GM12891 (cell line): ENCODE results near the gene SOBP.

Experiments
- DNase-seq: peaks from one replicate; pipeline ENCODE4 v3.0.0; 2011; ENCODE audit warnings: low spot score; ENCODE audit not compliant: insufficient read length
- FAIRE-seq: peaks from 2 replicates; lab custom pipeline; 2011; peaks lifted over from hg19 to GRCh38; lab: Jason Lieb, UNC
- PAX5 ChIP-seq: IDR thresholded peaks from 2 replicates; pipeline ENCODE4 v1.6.1; 2011; ENCODE audit warnings: low read length, moderate library complexity, mild to moderate bottlenecking; ENCODE audit not compliant: insufficient read depth, severe bottlenecking
- POLR2A ChIP-seq: IDR thresholded peaks from 2 replicates; pipeline ENCODE4 v1.6.1; 2011; ENCODE audit warnings: low read depth, low read length, control low read depth
- POLR2AphosphoS5 ChIP-seq: IDR thresholded peaks from 2 replicates; pipeline ENCODE4 v1.6.1; 2011; ENCODE audit warnings: low read depth, low read length, control low read depth
- POU2F2 ChIP-seq: IDR thresholded peaks from 2 replicates; pipeline ENCODE4 v1.6.1; 2011; ENCODE audit warnings: low read depth, mild to moderate bottlenecking, control low read depth, low read length, moderate library complexity
- SPI1 ChIP-seq: IDR thresholded peaks from 2 replicates; pipeline ENCODE4 v1.6.1; 2011; ENCODE audit warnings: low read depth, low read length, control low read depth
- TAF1 ChIP-seq: IDR thresholded peaks from 2 replicates; pipeline ENCODE4 v1.6.1; 2011; ENCODE audit warnings: low read depth, low read length, control low read depth

Gene SOBP

GRCh38 chr6:107634324-107635056 lies 144.6 kb downstream of the SOBP start:
- TF ChIP-seq POLR2A = no peak
- TF ChIP-seq TAF1 = no peak
- TF ChIP-seq POLR2AphosphoS5 = no peak
- no peak for TF ChIP-seq SPI1
- no peak for TF ChIP-seq POU2F2
- TF ChIP-seq PAX5 = no peak
- FAIRE-seq (no peak), DNase-seq (peak; percentile 33)

GRCh38 chr6:107635057-107635515 lies 145.2 kb downstream of the SOBP start:
- TF ChIP-seq SPI1 (no peak), POLR2AphosphoS5 (no peak), PAX5 (no peak), POU2F2 (no peak), POLR2A (no peak), TAF1 (no peak)
- peak; percentile 35 for FAIRE-seq
- DNase-seq = no peak

GRCh38 chr6:107636486-107636885 lies 146.6 kb downstream of the SOBP start:
- DNase-seq = no peak
- TF ChIP-seq POLR2AphosphoS5 = no peak
- TF ChIP-seq PAX5 = no peak
- TF ChIP-seq SPI1 = no peak
- no peak for TF ChIP-seq TAF1
- no peak for TF ChIP-seq POU2F2
- TF ChIP-seq POLR2A = no peak
- FAIRE-seq = peak; percentile 35

GRCh38 chr6:107637316-107638315 lies 147.7 kb downstream of the SOBP start:
- DNase-seq (no peak), FAIRE-seq (peak; percentile 63)
- TF ChIP-seq POLR2AphosphoS5 (no peak), SPI1 (no peak), TAF1 (no peak), POLR2A (no peak), PAX5 (no peak), POU2F2 (no peak)

GRCh38 chr6:107638493-107638892 lies 148.6 kb downstream of the SOBP start:
- no peak for DNase-seq
- FAIRE-seq = no peak
- TF ChIP-seq TAF1 (no peak), PAX5 (no peak), SPI1 (no peak), POU2F2 (no peak), POLR2AphosphoS5 (no peak), POLR2A (no peak)

GRCh38 chr6:107639511-107639910 lies 149.6 kb downstream of the SOBP start:
- FAIRE-seq (no peak), DNase-seq (no peak)
- TF ChIP-seq POLR2A (no peak), TAF1 (no peak), POU2F2 (no peak), POLR2AphosphoS5 (no peak), PAX5 (no peak), SPI1 (no peak)

GRCh38 chr6:107641071-107641470 lies 151.2 kb downstream of the SOBP start:
- no peak for DNase-seq
- TF ChIP-seq POLR2A (no peak), POU2F2 (no peak)
- no peak for FAIRE-seq

GRCh38 chr6:107641500-107641941 lies 151.6 kb downstream of the SOBP start:
- TF ChIP-seq POLR2A (no peak), POU2F2 (no peak), PAX5 (no peak)
- peak; percentile 20 for FAIRE-seq
- no peak for DNase-seq

- FAIRE-seq (peak; percentile 85), DNase-seq (no peak)
- TF ChIP-seq POU2F2 (no peak), PAX5 (no peak), TAF1 (no peak), POLR2A (no peak), SPI1 (no peak), POLR2AphosphoS5 (no peak)
Measured at GRCh38 chr6:107642095-107642860, 152.4 kb downstream of the SOBP start.
